GM12874 (cell line): ENCODE measurements around the gene S100PBP.

ENCODE experiments used
- TF ChIP-seq, protein P1 (sequence below): IDR thresholded peaks from 2 replicates; pipeline ENCODE4 v1.5.1; 2011; ENCODE audit warnings: low read depth, mild to moderate bottlenecking, control low read depth, low read length, moderate library complexity; ENCODE audit not compliant: insufficient read depth

S100PBP gene

DNA sequence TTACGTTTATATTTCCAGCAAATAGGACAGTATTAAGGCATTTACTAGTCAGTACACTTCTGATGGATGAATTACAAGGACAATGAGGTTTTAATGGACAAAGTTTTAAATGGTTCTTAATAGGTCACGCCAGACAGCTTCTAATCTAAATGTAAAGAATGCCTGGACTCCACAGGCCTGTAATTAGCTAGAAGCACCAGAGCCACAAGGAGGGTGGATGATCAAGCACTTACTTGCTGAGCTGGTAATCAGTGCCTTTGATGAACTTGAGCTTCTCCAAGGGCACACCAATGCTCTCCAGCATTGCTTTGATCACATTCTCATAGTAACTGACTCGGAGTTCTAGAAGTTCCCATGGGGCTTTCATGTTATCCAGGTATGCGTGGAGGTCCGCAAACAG lies 7.1 kb upstream of the S100PBP start:
- TF ChIP-seq, protein P1, sequence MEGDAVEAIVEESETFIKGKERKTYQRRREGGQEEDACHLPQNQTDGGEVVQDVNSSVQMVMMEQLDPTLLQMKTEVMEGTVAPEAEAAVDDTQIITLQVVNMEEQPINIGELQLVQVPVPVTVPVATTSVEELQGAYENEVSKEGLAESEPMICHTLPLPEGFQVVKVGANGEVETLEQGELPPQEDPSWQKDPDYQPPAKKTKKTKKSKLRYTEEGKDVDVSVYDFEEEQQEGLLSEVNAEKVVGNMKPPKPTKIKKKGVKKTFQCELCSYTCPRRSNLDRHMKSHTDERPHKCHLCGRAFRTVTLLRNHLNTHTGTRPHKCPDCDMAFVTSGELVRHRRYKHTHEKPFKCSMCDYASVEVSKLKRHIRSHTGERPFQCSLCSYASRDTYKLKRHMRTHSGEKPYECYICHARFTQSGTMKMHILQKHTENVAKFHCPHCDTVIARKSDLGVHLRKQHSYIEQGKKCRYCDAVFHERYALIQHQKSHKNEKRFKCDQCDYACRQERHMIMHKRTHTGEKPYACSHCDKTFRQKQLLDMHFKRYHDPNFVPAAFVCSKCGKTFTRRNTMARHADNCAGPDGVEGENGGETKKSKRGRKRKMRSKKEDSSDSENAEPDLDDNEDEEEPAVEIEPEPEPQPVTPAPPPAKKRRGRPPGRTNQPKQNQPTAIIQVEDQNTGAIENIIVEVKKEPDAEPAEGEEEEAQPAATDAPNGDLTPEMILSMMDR, result no peak

- TF ChIP-seq, protein P1, result no peak
Measured at GRCh38 chr1:32811265-32811664, 6.2 kb upstream of the S100PBP start.

- TF ChIP-seq, protein P1, result no peak
Measured at GRCh38 chr1:32811917-32812316, 5.5 kb upstream of the S100PBP start.

- TF ChIP-seq, protein P1, result no peak
Measured at GRCh38 chr1:32813941-32814739, 3.3 kb upstream of the S100PBP start.

GRCh38 chr1:32816676-32817158 lies 736 bp upstream of the S100PBP start:
- TF ChIP-seq, protein P1, result no peak

DNA sequence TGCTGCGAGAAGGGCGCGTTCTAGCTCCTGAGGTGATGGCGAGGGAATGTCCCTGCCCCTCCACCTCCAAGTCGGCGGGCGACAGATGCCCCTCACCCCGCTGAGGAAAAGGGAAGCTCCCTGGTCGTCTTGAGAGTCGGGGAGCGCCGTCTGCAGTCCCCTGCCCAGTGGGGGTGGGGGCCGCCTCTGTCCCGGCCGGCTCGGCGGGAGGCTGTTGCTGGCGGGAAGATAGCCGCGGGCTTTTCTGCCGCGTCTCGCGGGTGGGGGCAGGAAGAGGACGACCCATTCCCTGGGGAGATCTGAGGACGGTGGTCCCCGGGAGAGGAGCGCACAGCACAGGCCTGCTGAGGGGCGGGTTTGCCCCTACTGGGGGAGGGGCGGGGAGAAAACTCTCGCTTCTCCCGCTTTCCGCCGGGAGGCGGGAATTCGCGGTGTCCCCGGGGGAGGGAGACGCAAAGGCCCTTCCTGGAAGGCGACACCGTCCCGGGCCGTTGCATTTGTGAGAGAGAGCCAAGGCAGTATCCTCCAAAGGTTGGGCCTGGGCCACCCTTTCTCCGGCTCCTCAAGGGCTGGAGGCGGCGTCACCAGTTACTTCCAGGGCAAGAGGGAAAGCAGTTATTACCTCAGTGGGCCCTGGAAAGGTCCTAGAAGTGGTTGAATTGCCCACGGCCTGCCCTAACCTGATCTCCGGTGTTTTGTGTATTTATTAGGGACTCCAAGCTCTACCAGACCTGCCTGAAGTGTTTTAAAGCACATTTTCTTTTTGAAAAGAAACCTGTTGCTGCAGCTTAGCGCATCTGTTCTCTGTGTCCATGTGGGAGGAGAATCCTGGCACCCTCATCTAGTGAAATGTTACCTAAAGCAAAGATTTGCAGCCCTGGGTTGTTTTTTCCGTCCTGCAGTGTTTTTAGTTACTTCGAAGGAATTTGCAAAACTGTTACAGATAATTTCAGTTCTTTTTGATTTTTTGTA lies 648 bp downstream of the S100PBP start:
- TF ChIP-seq, protein P1, result no peak
